ENCODE measurements around the gene FAM181B.

The FAM181B gene

DNA sequence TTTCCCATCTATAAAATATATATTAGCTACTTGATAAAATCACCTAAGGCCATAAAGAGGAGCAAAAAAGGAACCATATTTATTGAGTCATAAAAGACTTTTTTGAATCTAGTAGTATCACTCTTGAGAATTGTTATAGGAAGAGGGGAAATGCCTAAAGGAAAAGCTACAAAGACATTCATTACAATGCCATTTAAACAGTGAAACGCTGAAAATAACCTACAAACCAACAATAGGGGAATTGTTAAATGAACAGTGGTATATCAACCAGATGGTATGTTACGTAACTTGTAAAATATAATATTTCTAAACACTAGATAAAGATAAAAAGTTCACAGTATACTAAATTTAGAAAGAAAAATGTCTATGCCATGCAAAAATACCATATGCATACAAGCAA lies 47.5 kb downstream of the FAM181B start:
- Mint-ChIP-seq H3K27ac (no peak overlapping the region), H3K27me3 (peaks cover 7% of the 10 kb centered on the region), H3K4me3 (no peak overlapping the region), H3K36me3 (ENCODE audit: low read depth) (no peaks in the 10 kb centered on the region), H3K9me3 (no peaks in the 10 kb centered on the region), H3K4me1 (ENCODE audit: low read depth) (peaks cover 6% of the 10 kb centered on the region)
- intact Hi-C loops (cut with micrococcal nuclease) = loop anchor here (10.0 kb wide), 1 partner anchor 1129 kb away; no protein-coding TSS in a partner anchor

DNA sequence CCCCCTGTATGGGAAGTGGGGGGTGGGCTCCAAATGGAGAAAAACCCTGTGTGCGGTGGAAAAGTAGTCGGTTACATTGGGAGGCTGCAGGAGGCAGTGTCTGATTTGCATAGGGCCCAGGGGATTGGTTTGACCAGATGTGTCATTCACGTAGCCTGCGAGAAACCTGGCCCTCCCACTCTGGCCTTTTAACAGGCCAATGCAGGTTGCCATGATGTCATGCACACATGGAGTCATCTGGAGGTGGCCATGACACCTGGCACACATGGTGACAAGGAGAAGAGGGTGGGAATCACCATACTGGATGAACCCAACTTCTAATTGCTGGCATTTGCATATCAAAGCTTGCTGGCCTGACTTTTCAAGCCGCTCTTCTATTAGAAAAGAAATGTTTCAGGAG lies 50.6 kb downstream of the FAM181B start:
- H3K4me3 Mint-ChIP-seq = no peak overlapping the region
- H3K36me3 Mint-ChIP-seq (ENCODE audit: low read depth) = no peaks in the 10 kb centered on the region
- peaks cover 7% of the 10 kb centered on the region for H3K27me3 Mint-ChIP-seq
- H3K4me1 Mint-ChIP-seq (ENCODE audit: low read depth) = peaks cover 6% of the 10 kb centered on the region
- no peaks in the 10 kb centered on the region for H3K9me3 Mint-ChIP-seq
- intact Hi-C loops (cut with micrococcal nuclease) = loop anchor here (10.0 kb wide), 1 partner anchor 1132 kb away; no protein-coding TSS in a partner anchor
- no peak overlapping the region for H3K27ac Mint-ChIP-seq

DNA sequence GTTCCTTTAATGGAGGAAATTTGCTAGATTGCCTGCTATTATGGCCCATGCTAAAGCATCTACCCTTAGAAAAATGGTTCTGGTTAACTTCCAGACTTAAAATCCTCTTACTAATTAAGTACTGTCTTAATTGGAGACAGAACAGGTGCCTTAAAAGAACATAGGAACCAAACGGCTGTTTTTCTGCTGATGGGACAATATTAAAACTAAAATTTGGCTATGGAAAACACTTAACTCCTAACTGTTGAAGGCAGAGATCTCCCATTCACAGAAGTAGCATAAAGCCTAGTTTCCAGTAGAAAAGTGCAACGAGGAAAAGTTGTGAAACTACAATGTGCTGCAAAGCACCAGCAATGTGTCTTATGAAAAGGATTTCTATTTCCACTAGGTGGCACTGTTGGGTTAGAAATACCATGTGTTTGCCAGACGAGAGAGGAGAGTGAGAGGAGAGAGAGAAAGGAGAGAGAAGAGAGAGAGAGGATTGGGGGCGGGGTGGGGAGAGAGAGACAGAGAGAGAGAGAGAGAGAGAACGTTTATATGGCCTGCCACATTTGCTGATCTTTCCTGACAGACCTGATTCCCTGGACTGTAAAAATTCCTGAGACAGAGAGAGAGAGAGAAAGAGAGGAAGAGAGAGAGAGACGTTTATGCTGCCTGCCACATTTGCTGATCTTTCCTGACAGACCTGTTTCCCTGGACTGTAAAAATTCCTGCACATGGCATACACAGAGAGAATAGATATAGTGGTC lies 51.5 kb downstream of the FAM181B start:
- Mint-ChIP-seq H3K4me3 (no peak overlapping the region), H3K27me3 (peaks cover 7% of the 10 kb centered on the region), H3K4me1 (ENCODE audit: low read depth) (peaks cover 6% of the 10 kb centered on the region), H3K9me3 (no peaks in the 10 kb centered on the region), H3K36me3 (ENCODE audit: low read depth) (no peaks in the 10 kb centered on the region), H3K27ac (no peak overlapping the region)
- intact Hi-C loops (cut with micrococcal nuclease) = loop anchor here (10.0 kb wide), 1 partner anchor 1133 kb away; no protein-coding TSS in a partner anchor

DNA sequence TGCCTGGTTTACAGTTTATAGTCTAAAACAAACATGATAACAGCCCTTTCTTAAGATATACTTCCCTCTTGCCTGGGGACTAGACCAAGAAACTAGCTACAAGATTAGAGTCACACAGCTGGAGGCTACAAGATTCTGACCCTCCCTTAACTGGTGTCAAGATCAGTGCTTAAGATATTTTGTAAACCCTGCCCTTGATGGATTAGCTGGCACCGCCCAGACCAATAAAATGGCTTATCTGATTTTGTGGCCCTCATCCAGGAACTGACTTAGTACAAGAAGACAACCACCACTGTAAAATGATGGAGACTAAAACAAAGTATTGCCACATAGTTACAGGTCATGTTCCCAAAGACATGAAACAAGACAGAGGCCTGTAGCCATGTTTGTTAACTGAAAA lies 53.4 kb downstream of the FAM181B start:
- H3K4me1 Mint-ChIP-seq (ENCODE audit: low read depth) = peaks cover 7% of the 10 kb centered on the region
- intact Hi-C loops (cut with micrococcal nuclease) = loop anchor here (10.0 kb wide), 1 partner anchor 1135 kb away; no protein-coding TSS in a partner anchor
- no peak overlapping the region for H3K27ac Mint-ChIP-seq
- H3K36me3 Mint-ChIP-seq (ENCODE audit: low read depth) = no peaks in the 10 kb centered on the region
- H3K4me3 Mint-ChIP-seq = no peak overlapping the region
- H3K27me3 Mint-ChIP-seq = peaks cover 7% of the 10 kb centered on the region
- H3K9me3 Mint-ChIP-seq = no peaks in the 10 kb centered on the region

Measured in dendritic cell treated with granulocyte-macrophage colony-stimulating factor and Interleukin-4, amounts not matched to agents 40 ng/mL and 50 ng/mL, for 4 days (primary cell).